ENCODE data around the gene KLHL3.

The KLHL3 gene

DNA sequence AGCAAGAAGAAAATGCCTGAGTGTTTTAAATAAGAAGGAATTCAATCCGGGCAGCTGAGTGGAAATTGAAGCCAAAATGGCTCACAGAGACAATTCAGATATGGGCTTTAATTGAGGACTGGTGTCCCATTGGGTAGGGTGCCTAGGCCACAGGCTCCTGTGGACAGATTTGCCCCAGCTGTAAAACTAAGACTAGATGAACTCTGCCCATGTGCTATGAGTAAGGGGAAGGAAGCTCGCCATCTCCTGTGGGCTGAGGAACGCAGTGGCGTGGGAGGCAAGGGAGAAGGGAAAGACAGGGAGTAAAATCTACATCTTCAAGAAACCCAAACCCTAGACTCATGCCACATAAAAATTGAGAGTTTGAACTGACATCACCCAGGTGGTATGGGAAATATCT, 66.1 kb downstream of the KLHL3 start:
- TF ChIP-seq, protein P1, sequence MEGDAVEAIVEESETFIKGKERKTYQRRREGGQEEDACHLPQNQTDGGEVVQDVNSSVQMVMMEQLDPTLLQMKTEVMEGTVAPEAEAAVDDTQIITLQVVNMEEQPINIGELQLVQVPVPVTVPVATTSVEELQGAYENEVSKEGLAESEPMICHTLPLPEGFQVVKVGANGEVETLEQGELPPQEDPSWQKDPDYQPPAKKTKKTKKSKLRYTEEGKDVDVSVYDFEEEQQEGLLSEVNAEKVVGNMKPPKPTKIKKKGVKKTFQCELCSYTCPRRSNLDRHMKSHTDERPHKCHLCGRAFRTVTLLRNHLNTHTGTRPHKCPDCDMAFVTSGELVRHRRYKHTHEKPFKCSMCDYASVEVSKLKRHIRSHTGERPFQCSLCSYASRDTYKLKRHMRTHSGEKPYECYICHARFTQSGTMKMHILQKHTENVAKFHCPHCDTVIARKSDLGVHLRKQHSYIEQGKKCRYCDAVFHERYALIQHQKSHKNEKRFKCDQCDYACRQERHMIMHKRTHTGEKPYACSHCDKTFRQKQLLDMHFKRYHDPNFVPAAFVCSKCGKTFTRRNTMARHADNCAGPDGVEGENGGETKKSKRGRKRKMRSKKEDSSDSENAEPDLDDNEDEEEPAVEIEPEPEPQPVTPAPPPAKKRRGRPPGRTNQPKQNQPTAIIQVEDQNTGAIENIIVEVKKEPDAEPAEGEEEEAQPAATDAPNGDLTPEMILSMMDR (IDR thresholded peaks at IDR 0.05), result no peak

DNA sequence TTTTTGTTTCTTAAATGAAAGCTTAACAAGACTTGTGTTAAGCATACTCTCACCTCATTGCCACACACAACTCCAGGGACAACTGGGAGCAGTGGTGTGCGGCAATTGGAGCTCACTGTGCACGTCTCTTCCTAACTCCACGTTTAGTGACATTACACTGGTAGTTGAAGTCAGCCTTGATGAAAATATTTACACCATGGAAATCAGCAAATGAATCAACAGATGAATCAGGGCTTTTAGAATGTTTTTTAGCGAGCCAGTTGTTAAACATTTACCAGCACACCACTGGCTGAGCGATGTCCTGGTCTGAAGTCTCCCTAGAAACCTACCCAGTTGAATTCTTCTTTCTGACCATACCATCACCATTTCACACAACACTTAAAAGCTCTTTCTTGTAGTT, 67.3 kb downstream of the KLHL3 start:
- TF ChIP-seq, protein P1 (IDR thresholded peaks at IDR 0.05), result no peak

DNA sequence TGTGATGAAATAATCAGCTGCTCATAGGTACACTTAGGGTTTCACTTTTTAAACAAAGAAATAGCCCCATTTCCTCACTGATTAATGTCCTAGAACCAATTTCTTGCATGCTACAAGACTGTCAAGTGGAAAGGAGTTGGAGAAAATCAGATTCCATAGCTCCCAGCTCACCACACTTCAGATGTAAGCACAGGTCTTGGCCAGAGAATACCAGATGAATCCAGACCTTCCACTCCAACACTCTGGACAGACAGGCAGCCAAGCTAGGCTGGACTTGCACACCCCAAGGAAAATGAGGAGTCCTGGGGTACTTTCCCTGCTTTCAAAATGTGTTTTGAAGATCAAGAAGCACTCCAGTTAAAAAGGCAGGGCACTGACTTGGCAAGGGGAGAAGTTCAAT, 68.5 kb downstream of the KLHL3 start:
- TF ChIP-seq, protein P1 (IDR thresholded peaks at IDR 0.05), result no peak

DNA sequence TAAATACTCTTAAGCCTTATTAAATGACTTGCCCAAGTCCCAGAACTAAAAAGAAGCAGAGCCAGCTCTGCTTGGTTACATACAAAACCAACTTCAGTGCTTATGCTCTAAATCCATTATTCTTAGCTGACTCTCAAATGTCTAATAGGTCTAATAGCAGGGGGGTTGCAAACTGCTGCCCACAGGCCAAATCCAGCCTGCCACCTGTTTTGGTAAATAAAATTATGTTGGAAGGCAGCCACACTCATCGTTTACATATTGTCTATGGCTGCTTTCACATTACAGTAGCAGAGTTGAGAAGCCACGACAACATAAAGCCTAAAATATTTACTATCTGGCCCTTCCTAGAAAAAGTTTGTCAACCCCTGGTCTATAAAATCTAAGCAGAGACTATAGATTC, 69.0 kb downstream of the KLHL3 start:
- TF ChIP-seq, protein P1 (IDR thresholded peaks at IDR 0.05), result no peak

DNA sequence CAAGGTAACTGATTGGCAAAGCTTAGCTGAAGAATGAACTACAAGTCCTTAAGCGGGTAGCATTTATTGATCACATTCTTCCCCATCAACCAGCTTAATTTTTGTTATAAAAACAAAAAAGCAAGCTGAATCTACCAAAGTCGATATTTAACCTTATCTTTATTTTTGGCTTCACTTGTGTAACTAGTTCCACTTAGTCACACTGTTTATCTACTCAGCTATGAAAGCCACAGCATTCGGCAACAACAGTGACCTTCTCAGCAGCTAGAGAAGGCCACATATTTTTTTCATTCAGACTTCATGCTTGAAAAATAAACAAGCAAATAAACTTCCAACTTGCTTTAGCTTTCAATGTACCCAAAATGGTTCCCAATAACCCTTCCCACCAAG, 69.4 kb downstream of the KLHL3 start:
- TF ChIP-seq, protein P1 (IDR thresholded peaks at IDR 0.05), result no peak

DNA sequence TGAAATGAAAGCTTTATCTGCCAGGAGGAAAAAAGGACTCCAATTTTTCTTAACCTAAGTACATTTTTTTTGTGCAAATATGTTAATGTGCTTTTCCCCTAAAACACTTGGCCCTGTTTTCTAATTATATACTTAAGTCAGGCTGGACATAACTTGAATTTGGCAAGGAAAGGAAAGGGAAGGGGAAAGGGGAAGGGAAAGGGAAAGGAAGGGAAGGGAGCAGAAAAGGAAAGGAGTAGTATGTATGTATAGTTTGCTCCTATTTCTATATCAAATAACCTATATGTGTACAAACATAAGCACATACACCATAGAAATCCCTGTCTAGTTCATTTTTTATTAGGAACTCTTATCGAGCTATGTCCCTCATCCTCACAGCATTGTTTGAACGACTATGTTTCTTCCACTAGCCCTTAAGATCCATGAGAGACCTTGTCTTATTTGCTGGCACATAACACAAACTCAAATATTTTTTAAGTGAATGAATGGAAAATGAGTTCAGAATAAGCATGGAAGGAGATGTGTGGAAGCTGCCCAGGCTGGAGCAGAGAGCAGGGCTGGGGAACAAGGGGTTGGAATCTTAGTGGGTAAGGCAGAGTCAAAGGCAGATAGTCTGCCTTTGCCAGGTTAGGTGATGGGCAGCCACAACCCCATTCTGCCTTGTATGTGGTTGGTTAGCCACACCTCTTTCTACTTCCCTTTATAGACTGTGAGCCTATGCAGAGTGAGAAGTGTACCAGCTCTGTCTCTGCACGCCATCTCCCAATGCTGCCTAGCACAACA, 70.0 kb downstream of the KLHL3 start:
- TF ChIP-seq, protein P1 (IDR thresholded peaks at IDR 0.05), result no peak

DNA sequence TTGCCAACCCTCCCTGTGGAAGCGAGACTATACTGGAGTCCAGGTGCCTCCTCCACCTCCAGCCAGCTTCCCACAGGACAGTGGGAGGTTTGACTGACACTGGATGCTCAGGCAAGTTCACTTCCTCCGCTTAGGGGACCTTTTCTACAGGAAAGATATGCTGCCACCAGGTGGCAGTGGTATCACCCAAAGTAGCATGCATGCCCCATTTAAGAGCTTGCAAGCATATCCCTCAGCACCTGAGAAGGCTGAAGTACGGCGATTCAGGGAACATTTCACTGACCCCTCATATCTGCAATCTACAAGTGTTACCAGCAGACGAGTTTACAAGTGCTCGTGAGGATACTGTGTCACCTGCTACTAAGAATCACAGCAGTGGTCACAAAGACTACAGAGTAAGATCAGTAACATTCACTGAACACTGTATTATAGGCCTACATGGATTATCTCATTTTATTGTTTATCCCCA, 75.5 kb downstream of the KLHL3 start:
- TF ChIP-seq, protein P1 (IDR thresholded peaks at IDR 0.05), result peak; percentile 82
